ENCODE results near the gene ME2.

Gene ME2

DNA sequence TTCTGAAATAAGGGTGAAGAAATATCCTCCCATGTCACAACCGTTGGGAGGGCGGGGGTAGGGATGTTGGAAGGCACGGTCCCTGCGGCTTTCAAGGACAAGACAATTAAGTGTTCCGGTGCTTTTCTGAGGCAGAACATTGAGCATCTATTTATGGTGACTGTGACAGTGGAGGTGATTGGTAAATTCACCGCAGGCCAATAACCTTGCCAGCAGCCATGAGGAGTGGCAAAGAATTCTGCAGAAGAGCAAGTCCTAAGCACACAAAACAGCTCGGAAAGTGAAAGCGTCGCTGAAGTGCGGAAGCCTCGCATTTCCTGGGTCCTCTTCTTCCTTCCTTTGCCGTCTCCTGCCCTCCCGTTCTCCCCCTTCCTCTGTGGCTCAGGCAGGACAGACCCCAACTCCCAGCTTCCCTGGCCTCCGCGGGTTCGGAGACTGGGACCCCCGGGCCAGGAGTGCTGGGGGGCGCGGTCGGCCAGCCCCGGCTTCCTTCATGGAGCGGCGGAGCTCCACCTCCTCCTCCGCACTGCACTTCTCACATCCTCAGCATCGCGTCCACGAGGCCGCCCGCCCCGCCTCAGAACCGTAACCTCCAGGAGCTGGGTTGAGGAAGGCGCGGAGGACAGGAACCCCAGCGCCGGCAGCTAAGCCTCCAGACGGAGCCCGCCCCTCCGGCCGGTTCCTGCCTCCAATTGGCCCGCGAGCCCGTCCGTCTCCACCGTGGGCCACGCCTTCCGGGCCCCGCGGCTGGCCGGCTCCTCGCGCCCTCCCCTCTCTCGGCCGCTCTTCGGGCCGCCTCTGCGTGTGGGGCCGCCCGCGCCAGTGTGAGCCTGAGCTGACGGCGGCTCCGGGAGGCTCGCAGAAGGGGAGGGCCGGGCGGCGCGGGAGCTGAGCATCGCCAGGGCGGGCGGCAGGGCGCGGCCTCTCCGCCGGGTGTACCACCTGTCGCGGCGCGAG lies at the start of gene ME2:
TSS of gene ME2 (plus strand) at position 774 of the 957 bp plus-strand sequence. CDS start 16,703 bp downstream, outside the sequence.
- Histone ChIP-seq H3K79me2 (ENCODE audit: control insufficient read depth, low read length) (peaks cover 49% of the 10 kb centered on the region), H3K36me3 (ENCODE audit: control insufficient read depth, low read length) (peaks cover 26% of the 10 kb centered on the region), H3K9me2 (replicated peaks; ENCODE audit: control insufficient read depth, low read length) (no peaks in the 10 kb centered on the region), H3K27me3 (ENCODE audit: control insufficient read depth, low read length) (no peaks in the 10 kb centered on the region), H3K27ac (ENCODE audit: low read depth, low read length) (peak within 1 kb of the TSS; percentile 82), H4K20me1 (ENCODE audit: control insufficient read depth, insufficient read depth, low read depth, low read length) (peaks cover 12% of the 10 kb centered on the region), H3K4me2 (ENCODE audit: low read length) (peak within 1 kb of the TSS; percentile 90), H3K4me3 (ENCODE audit: low read length) (peak within 1 kb of the TSS; percentile 86), H3F3A (ENCODE audit: control insufficient read depth, insufficient read depth) (no peaks in the 10 kb centered on the region), H3K9me3 (ENCODE audit: control insufficient read depth, insufficient read depth, low read length) (no peaks in the 10 kb centered on the region), H3K4me1 (ENCODE audit: control insufficient read depth, low read length) (peaks cover 38% of the 10 kb centered on the region)
- TF ChIP-seq EZH2phosphoT487 (IDR thresholded peaks at IDR 0.05; ENCODE audit: borderline replicate concordance, low read length) = no peak
- no peak for TF ChIP-seq CTCF (IDR thresholded peaks at IDR 0.05; ENCODE audit: low read depth, low read length, poor library complexity, severe bottlenecking)

DNA sequence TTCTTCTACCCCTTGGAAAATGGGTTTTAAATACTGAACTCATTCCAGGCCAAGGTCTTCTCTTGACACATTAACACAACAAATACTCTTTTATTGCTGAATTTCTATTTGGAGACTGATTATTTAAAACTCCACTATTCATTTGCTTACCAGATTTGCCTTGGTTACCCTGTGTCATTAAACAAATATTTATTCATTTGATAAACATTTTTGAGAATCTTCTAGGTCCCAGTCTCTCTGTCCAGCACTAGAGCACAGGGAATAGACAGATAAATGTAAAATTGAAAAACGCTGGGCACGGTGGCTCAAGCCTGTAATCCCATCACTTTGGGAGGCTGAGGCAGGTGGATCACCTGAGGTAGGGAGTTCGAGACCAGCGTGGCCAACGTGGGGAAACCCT lies 49.3 kb upstream of the ME2 start:
- Histone ChIP-seq H3K79me2 (ENCODE audit: control insufficient read depth, low read length) (no peaks in the 10 kb centered on the region), H3K4me2 (ENCODE audit: low read length) (no peak overlapping the region), H3K9me2 (replicated peaks; ENCODE audit: control insufficient read depth, low read length) (no peaks in the 10 kb centered on the region), H3K9me3 (ENCODE audit: control insufficient read depth, insufficient read depth, low read length) (no peaks in the 10 kb centered on the region), H3K27me3 (ENCODE audit: control insufficient read depth, low read length) (no peaks in the 10 kb centered on the region), H3K36me3 (ENCODE audit: control insufficient read depth, low read length) (no peaks in the 10 kb centered on the region), H3F3A (ENCODE audit: control insufficient read depth, insufficient read depth) (no peaks in the 10 kb centered on the region), H3K27ac (ENCODE audit: low read depth, low read length) (no peak overlapping the region), H3K4me1 (ENCODE audit: control insufficient read depth, low read length) (peaks cover 19% of the 10 kb centered on the region), H3K4me3 (ENCODE audit: low read length) (no peak overlapping the region), H4K20me1 (ENCODE audit: control insufficient read depth, insufficient read depth, low read depth, low read length) (no peaks in the 10 kb centered on the region)
- TF ChIP-seq CTCF (IDR thresholded peaks at IDR 0.05; ENCODE audit: low read depth, low read length, poor library complexity, severe bottlenecking) (no peak), EZH2phosphoT487 (IDR thresholded peaks at IDR 0.05; ENCODE audit: borderline replicate concordance, low read length) (no peak)

DNA sequence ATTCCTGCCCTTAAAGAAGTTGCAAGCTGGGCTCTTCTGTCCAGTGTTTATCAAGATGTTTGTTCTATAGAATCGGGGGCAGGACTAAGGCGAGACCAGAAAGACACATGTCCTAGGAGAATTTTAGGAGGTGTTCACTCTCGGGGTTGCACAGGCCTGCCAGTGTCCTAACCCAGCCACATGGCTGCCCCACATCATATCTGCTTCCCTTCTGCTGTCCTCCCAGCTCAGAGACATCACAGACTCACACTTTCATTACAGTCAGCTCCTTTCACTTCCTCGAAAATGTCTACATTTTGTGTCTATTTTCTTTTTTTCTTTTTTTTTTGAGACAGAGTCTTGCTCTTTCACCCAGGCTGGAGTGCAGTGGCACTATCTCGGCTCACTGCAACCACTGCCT lies 48.4 kb upstream of the ME2 start:
- H3K4me2 ChIP-seq (ENCODE audit: low read length) = no peak overlapping the region
- H4K20me1 ChIP-seq (ENCODE audit: control insufficient read depth, insufficient read depth, low read depth, low read length) = no peaks in the 10 kb centered on the region
- peaks cover 19% of the 10 kb centered on the region for H3K4me1 ChIP-seq (ENCODE audit: control insufficient read depth, low read length)
- H3K36me3 ChIP-seq (ENCODE audit: control insufficient read depth, low read length) = no peaks in the 10 kb centered on the region
- no peak overlapping the region for H3K4me3 ChIP-seq (ENCODE audit: low read length)
- TF ChIP-seq EZH2phosphoT487 (IDR thresholded peaks at IDR 0.05; ENCODE audit: borderline replicate concordance, low read length) = no peak
- no peak for TF ChIP-seq CTCF (IDR thresholded peaks at IDR 0.05; ENCODE audit: low read depth, low read length, poor library complexity, severe bottlenecking)
- no peaks in the 10 kb centered on the region for H3K79me2 ChIP-seq (ENCODE audit: control insufficient read depth, low read length)
- H3K27me3 ChIP-seq (ENCODE audit: control insufficient read depth, low read length) = no peaks in the 10 kb centered on the region
- H3K9me2 ChIP-seq (replicated peaks; ENCODE audit: control insufficient read depth, low read length) = no peaks in the 10 kb centered on the region
- no peak overlapping the region for H3K27ac ChIP-seq (ENCODE audit: low read depth, low read length)
- H3K9me3 ChIP-seq (ENCODE audit: control insufficient read depth, insufficient read depth, low read length) = no peaks in the 10 kb centered on the region
- no peaks in the 10 kb centered on the region for H3F3A ChIP-seq (ENCODE audit: control insufficient read depth, insufficient read depth)
